Stimulated activated CD8-positive, alpha-beta memory T cell treated with anti-CD3 and anti-CD28 coated beads, Interleukin-4, amount 100 ng/mL, for 1 hour (primary cell): Measurements from ENCODE around the gene CPNE4.

ENCODE experiments used
- DNase-seq, 2 donors: peaks; one replicate each; pipeline ENCODE4 v3.0.0-alpha.2; 2020; ENCODE audit warnings: low read depth in 2 of 2, low spot score in 1 of 2

Gene CPNE4

GRCh38 chr3:131705558-131706051, 329.2 kb downstream of the CPNE4 start:
- no peak for DNase-seq

GRCh38 chr3:131705099-131705498, 329.7 kb downstream of the CPNE4 start:
- no peak for DNase-seq

GRCh38 chr3:131704098-131704497, 330.7 kb downstream of the CPNE4 start:
- DNase-seq, result no peak

- no peak for DNase-seq
These were observed 332.7 kb downstream of the CPNE4 start for GRCh38 chr3:131702146-131702545.

- DNase-seq, result no peak
These were observed 333.6 kb downstream of the CPNE4 start for GRCh38 chr3:131701153-131701770.

GRCh38 chr3:131699001-131699400, 335.8 kb downstream of the CPNE4 start:
- DNase-seq, result no peak

- DNase-seq, result no peak
These were observed 340.4 kb downstream of the CPNE4 start for GRCh38 chr3:131694376-131694775.

- no peak for DNase-seq
These were observed 342.5 kb downstream of the CPNE4 start for GRCh38 chr3:131692356-131692755.

GRCh38 chr3:131690800-131691199, 344.0 kb downstream of the CPNE4 start:
- no peak for DNase-seq

GRCh38 chr3:131688370-131688769, 346.4 kb downstream of the CPNE4 start:
- DNase-seq, result no peak

- no peak for DNase-seq
These were observed 365.2 kb downstream of the CPNE4 start for GRCh38 chr3:131669600-131669999.

- DNase-seq, result no peak
These were observed 376.0 kb downstream of the CPNE4 start for GRCh38 chr3:131658771-131659170.

GRCh38 chr3:131658115-131658514, 376.7 kb downstream of the CPNE4 start:
- no peak for DNase-seq

GRCh38 chr3:131655070-131655690, 379.6 kb downstream of the CPNE4 start:
- no peak for DNase-seq

- no peak for DNase-seq
These were observed 389.2 kb downstream of the CPNE4 start for GRCh38 chr3:131645638-131646037.

GRCh38 chr3:131636266-131636775, 398.5 kb downstream of the CPNE4 start:
- DNase-seq, result no peak

GRCh38 chr3:131630807-131631206, 404.0 kb downstream of the CPNE4 start:
- DNase-seq, result no peak

GRCh38 chr3:131630097-131630496, 404.7 kb downstream of the CPNE4 start:
- no peak for DNase-seq

- DNase-seq, result no peak
These were observed 411.4 kb downstream of the CPNE4 start for GRCh38 chr3:131623431-131623830.

- no peak for DNase-seq
These were observed 412.1 kb downstream of the CPNE4 start for GRCh38 chr3:131622726-131623125.

- no peak for DNase-seq
These were observed 413.8 kb downstream of the CPNE4 start for GRCh38 chr3:131620977-131621376.

- no peak for DNase-seq
These were observed 415.0 kb downstream of the CPNE4 start for GRCh38 chr3:131619821-131620220.

- DNase-seq, result no peak
These were observed 418.1 kb downstream of the CPNE4 start for GRCh38 chr3:131616719-131617118.
